Fibroblast of lung (primary cell): ENCODE results near the gene TRAF6. TPM values are rescaled to one million over a fixed set of nuclear protein-coding genes. Genes with fewer than 3 reads are reported as not detected.

ENCODE experiments used
- DNase-seq, 2 donors: peaks; one replicate each; pipeline versions ENCODE4 v3.0.0 to v3.0.0-alpha.2; 2010; ENCODE audit warnings: low read depth in 2 of 2
- H2AFZ ChIP-seq: 2 replicates; pipeline ENCODE4 v1.5.1; 2012; ENCODE audit warnings: low read length, control low read depth, inconsistent platforms
- H3K27ac ChIP-seq: 2 replicates; pipeline ENCODE4 v1.5.1; 2011; ENCODE audit warnings: low read length, control low read depth; ENCODE audit not compliant: insufficient read depth
- H3K27me3 ChIP-seq: 2 replicates; pipeline ENCODE4 v1.5.1; 2011; ENCODE audit warnings: mild to moderate bottlenecking, low read length; ENCODE audit not compliant: control insufficient read depth, insufficient read depth
- H3K36me3 ChIP-seq: 2 replicates; pipeline ENCODE4 v1.5.1; 2011; ENCODE audit warnings: low read length; ENCODE audit not compliant: control insufficient read depth, insufficient read depth
- H3K4me1 ChIP-seq: 2 replicates; pipeline ENCODE4 v1.5.1; 2011; ENCODE audit warnings: low read length; ENCODE audit not compliant: control insufficient read depth, insufficient read depth; ENCODE audit errors: extremely low read depth
- H3K4me2 ChIP-seq: 2 replicates; pipeline ENCODE4 v1.5.1; 2011; ENCODE audit warnings: low read length, control low read depth; ENCODE audit not compliant: insufficient read depth; ENCODE audit errors: extremely low read depth
- H3K4me3 ChIP-seq, 4 experiments: fragments of 200-600 bp in 1 of 4; sonication (generic) in 1 of 4; replicated peaks in 1 of 4; 2 replicates each; pipeline ENCODE4 v1.5.1; 2011 to 2016; ENCODE audit warnings: low read length in 4 of 4, low read depth in 3 of 4, mild to moderate bottlenecking in 3 of 4, control low read depth in 2 of 4, inconsistent platforms in 1 of 4, mixed read lengths in 1 of 4; ENCODE audit not compliant: insufficient read depth in 1 of 4; ENCODE audit errors: control extremely low read depth in 1 of 4
- H3K79me2 ChIP-seq: 2 replicates; pipeline ENCODE4 v1.5.1; 2012; ENCODE audit warnings: mild to moderate bottlenecking, low read length, inconsistent platforms; ENCODE audit not compliant: control insufficient read depth, insufficient read depth
- H3K9ac ChIP-seq: 2 replicates; pipeline ENCODE4 v1.5.1; 2011; ENCODE audit warnings: mild to moderate bottlenecking, low read length, control low read depth; ENCODE audit not compliant: insufficient read depth
- H3K9me3 ChIP-seq: 2 replicates; pipeline ENCODE4 v1.5.1; 2012; ENCODE audit warnings: low read depth, low read length; ENCODE audit not compliant: control insufficient read depth, insufficient read depth
- H4K20me1 ChIP-seq: 2 replicates; pipeline ENCODE4 v1.5.1; 2011; ENCODE audit warnings: low read length; ENCODE audit not compliant: control insufficient read depth, insufficient read depth; ENCODE audit errors: extremely low read depth
- EZH2 ChIP-seq: IDR thresholded peaks from 2 replicates; pipeline ENCODE4 v1.5.1; 2012; ENCODE audit warnings: low read length, control low read depth, mild to moderate bottlenecking; ENCODE audit errors: missing control alignments
- polyA plus RNA-seq, 2 donors: library from polyadenylated mRNA; depleted of rRNA in 1 of 2; stranded (reverse) in 1 of 2; unstranded in 1 of 2; fragments of >200 nt; gene quantifications; 2 replicates each; pipeline ENCODE4 v1.2.1, GENCODE V29; 2011 to 2012; ENCODE audit warnings: missing spikeins in 1 of 2
- total RNA-seq: library from RNA; depleted of rRNA; stranded (reverse); fragments of >200 nt; gene quantifications from 2 replicates; pipeline ENCODE4 v1.2.1, GENCODE V29; 2014
- TF ChIP-seq, protein P1 (sequence below), 2 donors: IDR thresholded peaks in 1 of 2; conservative IDR thresholded peaks in 1 of 2; 1 replicate in 1 of 2; 2 replicates in 1 of 2; pipeline ENCODE4 v1.5.1; 2011 to 2012; ENCODE audit warnings: low read length in 2 of 2, control low read depth in 1 of 2, inconsistent platforms in 1 of 2, low read depth in 1 of 2, mild to moderate bottlenecking in 1 of 2

TRAF6 gene
- total and polyA plus RNA-seq, 2 donors (not counting 1 experiment from before 2014, with no cell fraction given): 6.6 to 9.0 TPM

GRCh38 chr11:36550385-36551115 is 40.5 kb upstream of the TRAF6 start:
- TF ChIP-seq, protein P1, sequence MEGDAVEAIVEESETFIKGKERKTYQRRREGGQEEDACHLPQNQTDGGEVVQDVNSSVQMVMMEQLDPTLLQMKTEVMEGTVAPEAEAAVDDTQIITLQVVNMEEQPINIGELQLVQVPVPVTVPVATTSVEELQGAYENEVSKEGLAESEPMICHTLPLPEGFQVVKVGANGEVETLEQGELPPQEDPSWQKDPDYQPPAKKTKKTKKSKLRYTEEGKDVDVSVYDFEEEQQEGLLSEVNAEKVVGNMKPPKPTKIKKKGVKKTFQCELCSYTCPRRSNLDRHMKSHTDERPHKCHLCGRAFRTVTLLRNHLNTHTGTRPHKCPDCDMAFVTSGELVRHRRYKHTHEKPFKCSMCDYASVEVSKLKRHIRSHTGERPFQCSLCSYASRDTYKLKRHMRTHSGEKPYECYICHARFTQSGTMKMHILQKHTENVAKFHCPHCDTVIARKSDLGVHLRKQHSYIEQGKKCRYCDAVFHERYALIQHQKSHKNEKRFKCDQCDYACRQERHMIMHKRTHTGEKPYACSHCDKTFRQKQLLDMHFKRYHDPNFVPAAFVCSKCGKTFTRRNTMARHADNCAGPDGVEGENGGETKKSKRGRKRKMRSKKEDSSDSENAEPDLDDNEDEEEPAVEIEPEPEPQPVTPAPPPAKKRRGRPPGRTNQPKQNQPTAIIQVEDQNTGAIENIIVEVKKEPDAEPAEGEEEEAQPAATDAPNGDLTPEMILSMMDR (conservative IDR thresholded peaks at IDR 0.05 in 1 of 2, IDR thresholded peaks at IDR 0.05 in 1 of 2; ENCODE audit: low read depth in 1 of 2, low read length in 2 of 2): no peak
- no peak for TF ChIP-seq EZH2
- no peak for DNase-seq
- Histone ChIP-seq H3K9me3 (no peaks in the 10 kb centered on the region), H3K4me3 (no peak overlapping the region), H3K4me2 (no peak overlapping the region), H2AFZ (no peak overlapping the region), H3K27me3 (no peaks in the 10 kb centered on the region), H4K20me1 (no peaks in the 10 kb centered on the region), H3K4me1 (no peaks in the 10 kb centered on the region), H3K36me3 (no peaks in the 10 kb centered on the region), H3K79me2 (no peaks in the 10 kb centered on the region), H3K27ac (no peak overlapping the region), H3K9ac (no peak overlapping the region)

GRCh38 chr11:36540998-36541397 is 30.9 kb upstream of the TRAF6 start:
- peaks cover 3% of the 10 kb centered on the region for H3K27me3 ChIP-seq
- TF ChIP-seq, protein P1 (conservative IDR thresholded peaks at IDR 0.05 in 1 of 2, IDR thresholded peaks at IDR 0.05 in 1 of 2; ENCODE audit: low read depth in 1 of 2, low read length in 2 of 2): peak; percentile 31 to 32
- TF ChIP-seq EZH2: no peak
- H3K4me1 ChIP-seq: no peaks in the 10 kb centered on the region

DNA sequence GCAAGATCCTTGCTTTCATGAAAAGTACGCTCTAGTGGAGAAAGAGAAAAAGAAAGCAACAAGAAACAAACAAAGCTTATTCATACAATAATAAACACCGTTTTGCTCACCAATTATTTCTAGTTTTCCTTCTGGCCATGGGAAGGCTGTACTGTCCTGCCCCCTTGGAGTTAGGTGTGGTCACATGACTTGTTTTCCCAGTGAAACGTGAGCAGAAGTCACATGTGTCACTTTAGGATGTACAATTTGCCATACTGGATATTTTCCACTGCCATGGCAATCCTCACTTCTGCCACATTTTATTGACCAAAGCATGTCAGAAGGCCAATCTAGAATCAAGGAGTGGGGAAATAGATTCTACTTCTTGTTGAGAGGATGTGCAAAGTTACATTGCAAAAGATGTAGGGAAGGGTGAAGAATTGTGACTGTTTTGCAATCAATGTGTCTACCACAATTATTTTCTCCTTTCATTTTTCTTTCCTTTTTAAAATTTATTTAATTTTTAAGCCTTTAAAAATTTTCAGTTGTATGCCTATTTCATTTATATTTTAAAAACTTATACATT is 24.3 kb upstream of the TRAF6 start:
- Histone ChIP-seq H3K9me3 (no peaks in the 10 kb centered on the region), H3K4me2 (no peak overlapping the region), H3K79me2 (no peaks in the 10 kb centered on the region), H2AFZ (no peak overlapping the region), H4K20me1 (no peaks in the 10 kb centered on the region), H3K4me3 (no peak overlapping the region), H3K27ac (no peak overlapping the region), H3K4me1 (no peaks in the 10 kb centered on the region), H3K9ac (no peak overlapping the region), H3K36me3 (no peaks in the 10 kb centered on the region), H3K27me3 (peaks cover 3% of the 10 kb centered on the region)
- TF ChIP-seq EZH2: no peak
- TF ChIP-seq, protein P1 (conservative IDR thresholded peaks at IDR 0.05 in 1 of 2, IDR thresholded peaks at IDR 0.05 in 1 of 2; ENCODE audit: low read depth in 1 of 2, low read length in 2 of 2): no peak
- DNase-seq: no peak

More at GRCh38 chr11:36540998-36541397, 30.9 kb upstream of the TRAF6 start:
- Histone ChIP-seq H2AFZ (no peak overlapping the region), H3K36me3 (no peaks in the 10 kb centered on the region), H3K79me2 (no peaks in the 10 kb centered on the region), H3K27ac (no peak overlapping the region), H4K20me1 (no peaks in the 10 kb centered on the region), H3K4me2 (no peak overlapping the region), H3K4me3 (no peak overlapping the region), H3K9me3 (no peaks in the 10 kb centered on the region), H3K9ac (no peak overlapping the region)
- DNase-seq: peak; percentile 37 to 51
